GM12878 (cell line): ENCODE results near the gene PKD1L1. TPM values are rescaled to one million over a fixed set of nuclear protein-coding genes. Genes with fewer than 3 reads are reported as not detected.

ENCODE experiments used
- ATAC-seq: fragments of 200-7000 bp; cut with Tn5 transposase; 3 replicates; pipeline ENCODE4 v1.9.1; 2020; ENCODE audit warnings: mild to moderate bottlenecking, moderate library complexity
- BruUV-seq: library from RNA; stranded (reverse); fragments of 400-500 nt; replicated peaks from 2 replicates; lab custom pipeline; 2021; lab: Mats Ljungman, UMichigan
- CTCF ChIA-PET: fragments of 300-600 bp; sonication (Branson Sonifier 250); formaldehyde crosslinking; extraction: SDS; loops from one replicate; lab custom pipeline; 2021; ENCODE audit warnings: inconsistent platforms; lab: Yijun Ruan, JAX
- POLR2A ChIA-PET: fragments of 350-600 bp; formaldehyde crosslinking; extraction: SDS; loops from one replicate; lab custom pipeline; 2021; ENCODE audit warnings: inconsistent platforms; lab: Charles Lee
- RAD21 ChIA-PET: fragments of 300-600 bp; sonication (Branson Sonifier 250); formaldehyde crosslinking; loops from one replicate; lab custom pipeline; 2023; ENCODE audit warnings: antibody characterized with exemption; ENCODE audit not compliant: unreplicated experiment; lab: Charles Lee
- SMC1A ChIA-PET: fragments of 300-600 bp; sonication (Branson Sonifier 250); formaldehyde crosslinking; loops from one replicate; lab custom pipeline; 2023; ENCODE audit not compliant: unreplicated experiment, uncharacterized antibody; lab: Charles Lee
- DNase-seq: peaks from one replicate; pipeline ENCODE4 v3.0.0-alpha.2; 2011; ENCODE audit warnings: low read depth, low spot score
- FAIRE-seq: peaks from 3 replicates; lab custom pipeline; 2011; peaks lifted over from hg19 to GRCh38; lab: Jason Lieb, UNC
- H2AFZ ChIP-seq: 2 replicates; pipeline ENCODE4 v1.6.0; 2011; ENCODE audit warnings: low read depth, low read length, control low read depth; ENCODE audit not compliant: control insufficient read depth
- H3K27ac ChIP-seq: 2 replicates; pipeline ENCODE4 v1.5.1; 2011; ENCODE audit warnings: control low read depth; ENCODE audit not compliant: control insufficient read depth, insufficient read depth
- H3K27me3 ChIP-seq, 2 experiments: replicated peaks in 1 of 2; 2 replicates each; pipeline versions ENCODE4 v1.6.0 to v1.6.1; 2011; ENCODE audit warnings: low read length in 1 of 2; ENCODE audit not compliant: control insufficient read depth in 2 of 2, insufficient read depth in 2 of 2
- H3K36me3 ChIP-seq, 2 experiments: 2 replicates each; pipeline ENCODE4 v1.5.1; 2011; ENCODE audit warnings: low read length in 1 of 2; ENCODE audit not compliant: control insufficient read depth in 2 of 2, insufficient read depth in 2 of 2
- H3K4me1 ChIP-seq: 2 replicates; pipeline ENCODE4 v1.6.1; 2011; ENCODE audit warnings: mild to moderate bottlenecking, low read length, moderate library complexity, mixed read lengths; ENCODE audit not compliant: control insufficient read depth, insufficient read depth
- H3K4me2 ChIP-seq: 2 replicates; pipeline ENCODE4 v1.6.0; 2011; ENCODE audit warnings: control low read depth; ENCODE audit not compliant: control insufficient read depth, insufficient read depth
- H3K4me3 ChIP-seq: fragments of 200-600 bp; sonication (generic); 2 replicates; pipeline ENCODE4 v1.5.1; 2016
- H3K79me2 ChIP-seq: 2 replicates; pipeline ENCODE4 v1.6.0; 2011; ENCODE audit warnings: low read length; ENCODE audit not compliant: control insufficient read depth, insufficient read depth
- H3K9ac ChIP-seq: 2 replicates; pipeline ENCODE4 v1.8.0; 2011; ENCODE audit warnings: low read length, control low read depth, mixed read lengths; ENCODE audit not compliant: control insufficient read depth, insufficient read depth
- H3K9me3 ChIP-seq: replicated peaks from 3 replicates; pipeline ENCODE4 v1.5.1; 2011; ENCODE audit warnings: mild to moderate bottlenecking, low read length; ENCODE audit not compliant: control insufficient read depth, insufficient read depth
- H4K20me1 ChIP-seq: 2 replicates; pipeline ENCODE4 v1.6.0; 2011; ENCODE audit not compliant: control insufficient read depth, insufficient read depth
- ASH2L ChIP-seq: fragments of 300-600, 200-600 bp; sonication (generic); IDR thresholded peaks from 2 replicates; pipeline ENCODE4 v1.6.1; 2017; ENCODE audit warnings: low read depth, mild to moderate bottlenecking, borderline replicate concordance
- BACH1 ChIP-seq: fragments of 450-650 bp; IDR thresholded peaks from 2 replicates; pipeline ENCODE4 v1.6.1; 2017; ENCODE audit warnings: mild to moderate bottlenecking, borderline replicate concordance
- BHLHE40 ChIP-seq, 2 experiments: fragments of 450-650 bp in 1 of 2; IDR thresholded peaks; 2 replicates each; pipeline ENCODE4 v1.6.1; 2011 to 2017; ENCODE audit warnings: low read depth in 2 of 2, borderline replicate concordance in 1 of 2, improper control_type of control experiment in 1 of 2, low read length in 1 of 2, mild to moderate bottlenecking in 1 of 2
- CEBPZ ChIP-seq: fragments of 150-350 bp; IDR thresholded peaks from 2 replicates; pipeline ENCODE4 v1.6.1; 2016; ENCODE audit warnings: low read depth, low read length
- HCFC1 ChIP-seq: fragments of 150-350 bp; IDR thresholded peaks from 2 replicates; pipeline ENCODE4 v1.6.1; 2014; ENCODE audit warnings: low read length
- IKZF2 ChIP-seq, 2 experiments: fragments of 450-650 bp; IDR thresholded peaks; 2 replicates each; pipeline ENCODE4 v1.6.1; 2017; ENCODE audit warnings: mild to moderate bottlenecking in 2 of 2, moderate library complexity in 2 of 2
- KDM1A ChIP-seq: fragments of 200-600 bp; sonication (generic); IDR thresholded peaks from 2 replicates; pipeline ENCODE4 v1.6.1; 2016; ENCODE audit warnings: borderline replicate concordance
- MEF2B ChIP-seq: fragments of 450-650 bp; IDR thresholded peaks from 2 replicates; pipeline ENCODE4 v1.6.1; 2018; ENCODE audit warnings: mild to moderate bottlenecking, moderate library complexity; ENCODE audit not compliant: partially characterized antibody, poor library complexity, severe bottlenecking
- MYC ChIP-seq: IDR thresholded peaks from 2 replicates; pipeline ENCODE4 v1.6.1; 2011; ENCODE audit warnings: mild to moderate bottlenecking, low read length, moderate library complexity, inconsistent platforms; ENCODE audit not compliant: insufficient read depth, insufficient replicate concordance, insufficient read length, severe bottlenecking
- RAD51 ChIP-seq: fragments of 450-650 bp; IDR thresholded peaks from 2 replicates; pipeline ENCODE4 v1.6.1; 2016; ENCODE audit warnings: moderate library complexity, mild to moderate bottlenecking, inconsistent platforms
- SIX5 ChIP-seq: IDR thresholded peaks from 2 replicates; pipeline ENCODE4 v1.6.1; 2011; ENCODE audit warnings: mild to moderate bottlenecking, low read depth, low read length, moderate library complexity; ENCODE audit not compliant: severe bottlenecking
- SUPT20H ChIP-seq: IDR thresholded peaks from 2 replicates; pipeline ENCODE4 v1.6.1; 2011; ENCODE audit warnings: low read depth, mild to moderate bottlenecking, low read length, moderate library complexity, borderline replicate concordance; ENCODE audit not compliant: control insufficient read depth
- ZNF24 ChIP-seq: fragments of 450-650 bp; IDR thresholded peaks from 2 replicates; pipeline ENCODE4 v1.6.1; 2017; ENCODE audit warnings: antibody characterized with exemption, mild to moderate bottlenecking
- ZNF384 ChIP-seq: IDR thresholded peaks from 2 replicates; pipeline ENCODE4 v1.6.1; 2012; ENCODE audit warnings: low read depth, mild to moderate bottlenecking, low read length, improper control_type of control experiment, borderline replicate concordance
- ZSCAN29 ChIP-seq: fragments of 450-650 bp; IDR thresholded peaks from 2 replicates; pipeline ENCODE4 v1.6.1; 2017; ENCODE audit warnings: mild to moderate bottlenecking, moderate library complexity
- WGBS: methylation state at CpG from one replicate; pipeline ENCODE4 v1.1.6; 2016; ENCODE audit warnings: low lambda C conversion rate; ENCODE audit not compliant: insufficient replicate concordance, insufficient coverage; ENCODE audit errors: missing lambda C conversion rate; 5-methylcytosine and 5-hydroxymethylcytosine counted together
- in situ Hi-C: fragments of 300-500 bp; cut with MboI; formaldehyde crosslinking; loops from 9 replicates; pipeline ENCODE4 v1.14.3; 2018; ENCODE audit warnings: mixed read lengths
- intact Hi-C: fragments of 100-400 bp; cut with micrococcal nuclease; formaldehyde crosslinking; loops from one replicate; pipeline ENCODE4 v1.14.2; 2022; ENCODE audit not compliant: unreplicated experiment
- polyA plus RNA-seq, 11 experiments: library from polyadenylated mRNA; depleted of rRNA in 4 of 11; unstranded in 6 of 11; stranded (reverse) in 5 of 11; fragments of >200 nt; fragmentation: Nextera tagmentation in 4 of 11; fragmentation: Illumina TruSeq in 1 of 11; extraction: Ambion mirVana in 4 of 11; extraction: Trizol in 1 of 11; gene quantifications; 1 replicate in 1 of 11; 2 replicates in 10 of 11; pipeline versions ENCODE4 v1.2.1 to v1.2.3, GENCODE V29; 2011 to 2016; ENCODE audit warnings: inconsistent platforms in 2 of 11, missing spikeins in 2 of 11, low read depth in 1 of 11
- total RNA-seq, 4 experiments: library from RNA; depleted of rRNA in 3 of 4; stranded (reverse); fragments of >200 nt in 3 of 4; fragmentation: Illumina TruSeq in 1 of 4; extraction: Trizol in 1 of 4; gene quantifications; 2 replicates each; pipeline versions ENCODE4 v1.2.1 to v1.2.3, GENCODE V29; 2013 to 2021

Gene PKD1L1
- total and polyA plus RNA-seq, 10 of the 15 experiments (the other 5 are each of a cell fraction or from before 2014, with no cell fraction given), result under 0.01 to 0.05 (median 0.02) TPM; not detected in 3

GRCh38 chr7:47747160-47747559, 201.1 kb downstream of the PKD1L1 start:
- Histone ChIP-seq H2AFZ (no peak overlapping the region), H4K20me1 (no peaks in the 10 kb centered on the region), H3K36me3 (no peaks in the 10 kb centered on the region), H3K27me3 (peaks cover 0 to 3% of the 10 kb centered on the region in 2 experiments; a peak in 2 of 4 replicates), H3K27ac (no peak overlapping the region), H3K9ac (no peak overlapping the region), H3K9me3 (no peaks in the 10 kb centered on the region; the same call in 2 of the 3 replicates), H3K79me2 (no peaks in the 10 kb centered on the region), H3K4me3 (no peak overlapping the region), H3K4me2 (no peak overlapping the region), H3K4me1 (no peaks in the 10 kb centered on the region)
- FAIRE-seq (no peak), ATAC-seq (no peak), DNase-seq (no peak)
- ChIA-PET CTCF (no interaction called here), SMC1A (no interaction called here), POLR2A (no interaction called here), RAD21 (no interaction called here)
- intact Hi-C loops (no loop called here), in situ Hi-C loops (no loop called here)
- TF ChIP-seq BACH1 (no peak), KDM1A (no peak), SUPT20H (no peak), ASH2L (no peak), HCFC1 (no peak), CEBPZ (no peak), IKZF2 (IDR thresholded peaks at IDR 0.05) (no peak), MEF2B (no peak), ZSCAN29 (no peak), BHLHE40 (IDR thresholded peaks at IDR 0.05; ENCODE audit: borderline replicate concordance in 1 of 2, low read depth in 2 of 2, low read length in 1 of 2) (no peak), ZNF24 (no peak), SIX5 (no peak), ZNF384 (no peak), RAD51 (no peak), MYC (no peak)
- no TSS peak for BruUV-seq
- 69% methylated on average over 6 of the region's 6 CpGs for WGBS
